HG02884 (cell line): ENCODE data around the gene SCN2A.
"Not testable (repeated sequence)": the region's sequence is repeated elsewhere in the genome, so short reads cannot be mapped to it uniquely, and the experiment has no call there.

Experiments used
- ATAC-seq: cut with Tn5 transposase; IDR thresholded peaks from one replicate; pipeline ENCODE4 v1.9.1; 2021; ENCODE audit warnings: mild to moderate bottlenecking, moderate library complexity; ENCODE audit not compliant: unreplicated experiment

The SCN2A gene

DNA sequence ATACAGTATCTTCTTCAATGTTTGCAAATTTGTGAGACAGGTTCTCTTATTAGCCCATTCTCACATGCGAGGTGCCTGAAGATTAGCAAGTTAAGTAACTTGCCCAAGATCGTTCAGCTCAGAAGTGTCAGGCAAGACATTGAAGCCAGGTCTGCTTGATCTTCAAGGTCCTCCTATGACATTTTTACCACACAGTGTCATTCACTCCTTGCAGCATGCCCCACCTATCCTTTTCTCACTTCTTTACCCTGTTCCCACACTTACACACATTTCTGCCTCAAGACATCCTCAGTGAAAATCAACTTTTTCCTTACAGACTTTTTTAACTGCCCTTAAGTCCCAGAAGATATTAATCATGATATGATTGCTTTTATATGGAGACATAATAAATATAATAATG lies 73.8 kb downstream of the SCN2A start:
- ATAC-seq: no peak

DNA sequence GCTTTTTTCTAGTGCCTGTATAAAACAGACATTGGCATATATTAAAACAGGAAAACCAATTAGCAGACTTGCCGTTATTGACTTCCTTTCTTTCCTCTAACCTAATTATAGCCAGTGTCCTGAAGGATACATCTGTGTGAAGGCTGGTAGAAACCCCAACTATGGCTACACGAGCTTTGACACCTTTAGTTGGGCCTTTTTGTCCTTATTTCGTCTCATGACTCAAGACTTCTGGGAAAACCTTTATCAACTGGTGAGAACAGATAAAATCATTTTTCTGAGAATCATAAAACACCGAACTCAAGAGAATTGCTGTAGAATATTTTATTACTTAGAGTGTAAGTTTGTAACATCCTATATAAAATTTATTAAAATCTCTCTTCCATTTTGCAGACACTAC lies 74.3 kb downstream of the SCN2A start:
- ATAC-seq: no peak

DNA sequence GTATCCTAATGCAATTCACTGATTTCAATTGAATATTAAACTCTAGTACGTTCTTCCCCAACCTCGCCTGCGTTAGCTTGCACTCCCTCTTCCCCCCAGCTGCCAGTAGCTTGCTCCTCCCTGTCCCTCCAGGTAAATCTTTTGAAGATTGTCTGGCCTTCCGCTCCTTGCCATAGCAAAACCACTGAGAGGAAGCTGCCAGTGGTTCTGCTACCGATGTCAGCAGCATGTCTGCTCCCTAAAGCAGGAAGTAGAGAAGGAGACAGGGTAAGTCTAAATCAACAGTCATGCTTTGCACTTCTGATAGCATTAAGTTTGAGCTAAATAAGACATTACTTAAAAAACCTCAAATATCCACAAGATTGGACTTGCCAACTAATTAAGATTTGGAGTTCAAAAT lies 89.1 kb downstream of the SCN2A start:
- ATAC-seq: no peak

DNA sequence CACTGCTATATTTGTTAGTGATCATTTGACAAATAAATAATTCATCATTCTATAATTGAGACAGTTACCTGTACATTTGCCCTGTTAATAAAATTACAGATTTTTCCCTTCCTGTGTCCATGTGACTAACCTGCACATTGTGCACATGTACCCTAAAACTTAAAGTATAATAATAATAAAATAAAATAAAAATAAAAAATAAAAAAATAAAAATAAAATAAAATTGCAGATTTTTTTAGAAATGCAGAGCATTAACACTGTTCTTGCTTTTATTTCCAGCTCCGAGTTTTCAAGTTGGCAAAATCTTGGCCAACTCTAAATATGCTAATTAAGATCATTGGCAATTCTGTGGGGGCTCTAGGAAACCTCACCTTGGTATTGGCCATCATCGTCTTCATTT lies 105.1 kb downstream of the SCN2A start:
- not testable (repeated sequence) for ATAC-seq

DNA sequence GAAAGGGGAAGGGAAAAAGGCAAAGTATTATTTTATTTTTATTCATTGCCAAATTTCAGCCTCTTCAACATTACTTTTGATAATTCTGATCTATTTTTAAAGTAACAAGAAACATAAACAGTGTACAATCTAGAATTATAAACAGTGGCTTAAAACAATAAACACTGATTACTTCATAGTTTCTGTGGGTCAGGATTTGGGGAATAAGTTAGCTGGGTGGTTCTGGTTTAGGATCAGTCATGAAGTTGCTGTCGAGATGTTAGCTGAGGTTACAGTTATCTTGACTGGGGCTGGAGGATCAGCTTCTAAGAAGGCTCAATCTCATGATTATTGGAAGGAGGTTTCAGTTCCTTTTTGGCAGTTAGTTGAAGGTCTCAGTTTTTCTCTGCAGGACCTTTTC lies 109.2 kb downstream of the SCN2A start:
- ATAC-seq: no peak

DNA sequence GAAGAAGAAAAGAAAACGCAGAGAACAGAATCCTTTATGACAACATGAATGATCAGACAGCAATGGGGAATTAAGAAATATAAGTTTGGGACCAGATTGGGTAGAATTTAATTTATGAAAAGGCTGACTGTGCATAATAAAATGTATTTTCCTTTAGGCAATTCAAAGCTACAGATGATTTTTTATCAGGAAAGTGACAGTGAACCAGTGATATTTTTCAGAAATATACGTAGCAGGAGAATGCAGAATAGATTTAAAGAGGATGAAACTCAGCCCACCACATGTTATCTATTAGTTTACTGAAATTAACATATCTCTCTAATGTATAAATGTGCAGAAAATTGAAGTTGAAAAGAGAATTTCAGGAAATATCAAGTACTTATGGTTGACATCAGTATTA lies 110.0 kb downstream of the SCN2A start:
- no peak for ATAC-seq

DNA sequence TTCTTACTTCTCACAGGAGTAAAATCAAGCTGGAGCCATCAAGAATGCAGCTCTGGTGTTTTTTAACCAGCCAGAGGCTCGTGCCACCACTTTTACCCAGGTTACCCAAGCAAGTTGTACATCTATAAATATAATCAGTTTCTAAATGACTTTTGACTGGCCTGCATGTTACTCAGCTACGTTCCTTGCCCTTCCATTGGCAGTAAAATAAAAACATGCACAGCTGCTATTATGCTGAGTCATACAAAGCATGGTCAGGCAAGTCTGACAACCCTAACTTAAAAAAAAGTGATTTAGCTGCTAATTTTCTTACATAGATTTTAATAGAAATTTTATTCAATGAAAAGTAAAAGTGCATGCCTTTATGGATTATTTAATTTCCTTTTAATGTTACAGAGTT lies 118.5 kb downstream of the SCN2A start:
- peak; percentile 88 for ATAC-seq

DNA sequence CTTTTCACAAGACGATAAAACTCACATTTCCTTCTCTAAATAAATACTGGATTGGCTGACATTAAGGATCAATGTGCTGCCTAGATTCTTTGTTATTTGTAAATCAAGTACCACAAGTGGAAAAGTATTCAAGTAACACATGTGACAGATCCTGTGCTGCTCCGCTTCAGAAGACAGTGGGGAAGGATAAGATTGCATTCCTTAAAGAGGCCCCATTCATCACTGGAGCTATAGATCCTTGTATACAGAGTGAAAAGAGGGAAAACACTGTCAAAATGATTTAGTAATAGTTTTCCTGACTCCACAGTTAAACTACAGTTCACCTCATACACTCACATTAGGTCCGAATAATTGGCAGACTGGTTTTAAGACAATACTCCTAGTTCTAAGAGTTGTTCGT lies 122.3 kb downstream of the SCN2A start:
- no peak for ATAC-seq

DNA sequence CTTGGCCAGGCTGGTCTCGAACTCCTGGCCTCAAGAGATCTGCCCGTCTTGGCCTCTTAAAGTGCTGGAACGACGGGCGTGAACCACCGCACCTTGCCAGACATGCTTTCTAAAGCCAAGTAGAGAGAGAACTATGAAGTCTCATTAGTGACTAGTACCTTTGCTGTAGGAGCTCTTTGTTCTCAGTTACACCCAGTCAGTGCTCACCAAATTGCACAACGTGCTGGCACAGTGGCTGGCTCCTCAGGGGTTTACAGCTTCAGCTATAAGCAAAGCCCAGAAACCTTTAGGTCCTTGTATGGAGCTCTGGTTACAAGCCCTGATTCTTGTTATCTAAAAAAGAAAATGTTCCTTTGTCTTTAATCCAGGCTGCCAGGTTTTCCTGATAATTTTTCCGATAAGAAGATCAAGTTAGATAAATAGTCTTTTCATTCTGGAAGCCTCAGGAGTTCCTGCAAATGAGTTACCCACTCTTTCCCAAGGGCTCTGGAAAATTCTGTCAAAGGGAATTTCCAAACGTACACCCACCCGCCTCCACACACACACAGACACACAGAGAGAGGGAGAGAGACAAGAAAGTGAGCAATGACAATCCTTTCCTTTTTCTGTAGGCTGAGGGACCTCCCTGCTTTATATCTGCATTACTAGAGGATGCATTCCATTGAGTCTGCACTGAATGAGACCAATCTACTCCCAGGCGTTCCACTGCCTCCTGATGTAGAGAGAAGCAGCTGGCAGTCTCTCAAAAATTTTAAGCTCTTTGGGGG lies 130.1 kb downstream of the SCN2A start:
- ATAC-seq: no peak

DNA sequence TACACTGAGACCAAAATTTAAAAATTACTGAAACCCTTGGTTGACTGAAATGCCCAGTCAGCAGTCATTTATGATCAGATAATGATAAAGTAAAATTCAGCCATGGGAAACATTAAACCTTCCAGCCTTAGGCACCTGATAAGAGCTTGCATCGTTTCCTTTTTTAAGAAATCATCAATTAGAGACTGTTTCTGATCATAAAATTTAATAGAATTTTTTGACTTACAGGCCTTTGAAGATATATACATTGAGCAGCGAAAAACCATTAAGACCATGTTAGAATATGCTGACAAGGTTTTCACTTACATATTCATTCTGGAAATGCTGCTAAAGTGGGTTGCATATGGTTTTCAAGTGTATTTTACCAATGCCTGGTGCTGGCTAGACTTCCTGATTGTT lies 130.7 kb downstream of the SCN2A start:
- no peak for ATAC-seq

DNA sequence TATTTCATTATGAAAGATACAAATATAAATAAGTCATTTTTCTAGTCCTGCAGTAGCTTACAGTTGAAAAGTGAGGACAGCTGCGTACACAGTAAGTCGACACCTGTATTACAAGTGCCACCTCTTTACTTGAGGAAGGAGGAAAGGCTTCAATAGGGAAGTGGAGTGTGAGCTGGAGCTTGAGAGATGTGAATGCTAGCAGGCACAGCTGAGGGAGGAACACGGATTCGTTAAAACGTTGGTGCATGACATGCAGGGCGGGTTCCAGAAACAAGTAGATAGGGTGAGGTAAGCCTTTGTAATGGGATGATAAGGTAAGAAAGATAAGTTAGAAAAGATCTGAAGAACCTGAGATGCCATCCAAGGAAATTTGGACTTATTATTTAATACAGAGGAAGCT lies 132.1 kb downstream of the SCN2A start:
- no peak for ATAC-seq

DNA sequence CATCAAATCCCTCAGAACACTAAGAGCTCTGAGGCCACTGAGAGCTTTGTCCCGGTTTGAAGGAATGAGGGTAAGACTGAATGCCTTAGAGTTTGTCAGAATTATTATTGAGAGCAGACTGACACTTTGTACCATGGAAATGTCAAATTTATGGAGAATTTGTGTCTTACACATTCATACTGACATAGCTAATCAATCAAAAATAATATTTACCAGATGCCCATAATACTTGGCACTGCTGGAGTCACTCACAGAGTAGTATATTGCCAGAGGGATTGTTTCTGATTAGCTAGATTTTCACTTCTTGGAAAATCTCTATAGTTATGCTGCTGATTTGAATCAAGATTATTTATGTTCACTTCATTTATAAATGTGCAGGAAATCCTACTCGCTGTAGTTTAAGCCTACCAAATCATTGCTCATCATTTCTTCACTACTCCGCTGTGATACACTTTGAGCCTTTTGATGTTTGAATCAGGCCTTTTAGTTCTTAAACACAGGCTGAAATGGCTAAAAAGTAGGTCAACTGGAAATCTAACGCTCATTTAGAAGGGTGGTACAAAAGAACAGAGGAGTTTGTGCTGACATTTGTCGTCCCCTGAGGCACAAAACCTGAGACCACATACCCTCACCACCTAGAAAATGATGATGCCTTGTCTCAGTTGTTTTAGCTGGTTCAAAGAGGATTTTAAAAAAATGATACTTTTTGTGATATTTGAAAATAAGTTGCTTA lies 134.2 kb downstream of the SCN2A start:
- ATAC-seq: no peak

DNA sequence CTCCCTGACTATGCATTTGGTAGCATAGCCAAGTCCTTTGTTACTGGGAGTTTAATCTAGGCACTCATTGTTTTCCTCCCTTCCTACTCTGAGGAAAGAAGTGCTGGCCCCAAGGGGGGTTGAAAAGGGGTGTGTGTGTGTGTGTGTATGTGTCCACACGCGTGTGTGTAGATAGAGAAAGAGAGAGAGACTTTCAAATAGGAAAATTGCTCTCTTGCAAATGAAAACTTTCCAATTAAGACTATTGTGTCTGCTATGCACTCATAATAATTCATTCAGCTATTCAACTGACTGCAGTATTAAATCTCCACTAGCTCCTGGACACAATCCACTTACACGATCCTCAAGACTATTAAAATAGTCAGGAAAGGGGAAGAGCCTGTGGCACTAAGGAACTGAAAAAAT lies 137.4 kb downstream of the SCN2A start:
- ATAC-seq: no peak

DNA sequence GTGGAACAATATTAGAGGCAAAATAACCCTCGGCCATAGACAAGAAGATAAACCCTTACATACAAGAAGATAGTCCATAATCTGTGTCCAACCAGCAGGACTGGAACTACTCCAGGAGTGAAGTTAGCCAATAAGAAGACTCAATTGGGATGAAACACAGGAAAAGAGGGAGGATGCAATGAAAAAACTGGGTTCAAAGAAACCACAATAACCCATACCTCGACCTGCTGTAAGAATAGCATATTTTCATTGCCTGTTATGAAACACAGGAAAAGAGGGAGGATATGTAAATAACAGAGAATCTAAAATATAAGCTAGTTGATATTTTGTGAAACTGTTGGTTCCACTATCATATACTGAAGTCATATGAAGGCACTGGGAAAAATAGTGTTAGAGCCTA lies 143.1 kb downstream of the SCN2A start:
- ATAC-seq: no peak

DNA sequence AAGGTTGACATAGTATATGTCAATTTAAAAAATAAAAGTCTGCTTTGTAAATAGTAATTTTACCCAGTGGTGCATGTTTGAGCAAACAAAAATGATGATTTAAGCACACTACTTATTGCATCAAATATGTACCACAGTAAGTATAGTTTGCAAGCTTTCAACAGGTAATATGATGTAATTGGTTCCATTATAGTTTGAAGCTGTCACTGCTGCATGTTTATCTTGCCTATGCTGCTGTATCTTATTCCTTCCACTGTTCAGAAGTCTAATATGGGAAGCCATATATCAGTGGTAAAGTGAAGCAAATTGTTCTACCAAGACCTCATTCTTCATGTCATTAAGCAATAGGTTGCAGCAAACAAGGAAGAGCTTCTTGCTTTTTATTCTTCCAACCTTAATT lies 151.7 kb downstream of the SCN2A start:
- no peak for ATAC-seq

DNA sequence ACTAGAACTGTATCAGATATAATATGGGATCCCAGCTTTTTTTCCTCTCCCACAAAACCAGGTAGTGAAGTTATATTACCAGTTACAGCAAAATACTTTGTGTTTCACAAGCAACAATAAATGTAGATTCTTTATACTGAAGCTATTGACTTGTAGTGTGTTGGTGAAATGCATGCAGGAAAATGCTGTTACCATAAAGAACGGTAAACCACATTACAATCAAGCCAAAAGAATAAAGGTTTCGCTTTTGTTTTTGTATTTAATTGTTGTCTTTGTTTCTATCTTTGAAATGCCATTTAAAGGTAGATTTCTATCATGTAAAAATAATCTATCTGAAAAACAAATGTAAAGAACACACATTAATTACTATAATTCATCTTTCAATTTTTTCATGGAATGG lies 152.6 kb downstream of the SCN2A start:
- no peak for ATAC-seq

DNA sequence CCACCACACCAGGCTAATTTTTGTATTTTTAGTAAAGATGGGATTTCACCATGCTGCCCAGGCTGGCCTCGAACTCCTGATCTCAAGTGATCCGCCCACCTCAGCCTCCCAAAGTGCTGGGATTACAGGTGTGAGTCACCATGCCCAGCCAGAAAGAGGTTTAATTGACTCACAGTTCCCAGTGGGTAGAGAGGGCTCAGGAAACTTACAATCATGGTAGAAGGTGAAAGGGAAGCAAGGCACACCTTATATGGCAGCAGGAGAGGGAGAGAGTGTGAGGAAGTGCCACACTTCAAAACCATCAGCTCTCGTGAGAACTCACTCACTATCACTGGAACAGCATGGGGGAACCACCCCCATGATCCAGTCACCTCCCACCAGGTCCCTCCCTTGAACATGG lies 159.4 kb downstream of the SCN2A start:
- not testable (repeated sequence) for ATAC-seq

DNA sequence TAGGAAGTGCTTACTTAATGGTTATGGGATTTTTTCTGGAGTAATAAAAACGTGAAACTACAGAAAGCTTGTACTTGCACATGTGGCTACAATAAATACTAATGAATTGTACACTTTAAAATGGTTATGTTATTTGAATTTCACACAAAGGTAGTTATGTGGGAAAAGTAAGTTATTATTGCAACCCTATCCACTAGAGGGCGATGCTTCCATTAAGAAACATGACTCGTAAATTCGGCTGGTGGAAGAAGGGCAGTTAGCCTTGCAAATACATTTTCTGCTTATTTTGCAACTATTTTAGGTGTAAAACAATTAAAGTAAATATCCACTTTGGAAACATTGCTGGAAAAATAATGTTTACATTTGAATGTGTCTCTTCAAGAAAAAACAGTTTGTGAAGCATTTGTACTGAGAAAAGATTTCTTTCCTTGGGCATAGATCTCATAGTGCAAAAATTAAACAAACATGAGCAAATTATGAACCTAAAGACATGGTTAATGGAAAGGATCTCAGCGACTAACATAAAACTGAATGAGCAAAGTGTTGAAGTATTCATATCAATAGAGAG lies 162.2 kb downstream of the SCN2A start:
- peak; percentile 53 for ATAC-seq

DNA sequence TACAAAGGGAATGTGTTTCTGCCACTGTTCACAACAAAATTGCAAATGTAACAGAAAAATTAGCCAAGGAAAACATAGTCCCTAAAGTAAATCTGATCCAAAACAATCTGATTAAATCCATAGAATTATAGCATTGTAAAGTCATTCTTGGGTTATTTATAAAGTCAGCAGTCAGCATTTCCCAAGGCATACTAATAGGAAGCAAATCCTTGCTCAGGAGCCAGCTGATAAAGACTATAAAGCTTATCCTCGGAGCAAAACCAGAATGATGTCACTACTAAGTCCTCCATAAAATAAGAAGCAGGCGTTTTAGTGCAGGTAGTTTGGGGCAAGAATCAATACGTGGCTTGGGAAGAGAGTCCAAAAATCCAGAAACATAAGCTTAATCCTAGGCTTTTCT lies 162.9 kb downstream of the SCN2A start:
- ATAC-seq: no peak

DNA sequence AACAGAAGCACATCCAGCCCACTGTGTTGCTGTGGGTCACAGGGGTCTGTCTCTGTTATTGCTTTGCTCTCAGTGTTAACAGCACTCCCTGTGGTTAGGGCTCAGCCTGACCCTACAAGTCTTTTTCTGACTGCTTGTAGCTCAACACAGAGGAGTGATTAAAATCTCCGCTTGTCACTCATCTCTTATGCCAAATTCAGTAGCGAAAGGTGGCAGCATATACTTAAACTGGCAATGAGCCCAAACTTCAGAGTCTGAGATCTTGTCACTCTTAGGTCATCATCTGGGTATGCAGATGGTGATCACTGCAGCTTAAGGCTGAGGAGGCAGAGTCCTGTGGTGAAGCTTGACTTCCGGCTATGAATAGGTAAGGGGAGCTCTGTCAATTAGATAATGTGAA lies 167.0 kb downstream of the SCN2A start:
- no peak for ATAC-seq

DNA sequence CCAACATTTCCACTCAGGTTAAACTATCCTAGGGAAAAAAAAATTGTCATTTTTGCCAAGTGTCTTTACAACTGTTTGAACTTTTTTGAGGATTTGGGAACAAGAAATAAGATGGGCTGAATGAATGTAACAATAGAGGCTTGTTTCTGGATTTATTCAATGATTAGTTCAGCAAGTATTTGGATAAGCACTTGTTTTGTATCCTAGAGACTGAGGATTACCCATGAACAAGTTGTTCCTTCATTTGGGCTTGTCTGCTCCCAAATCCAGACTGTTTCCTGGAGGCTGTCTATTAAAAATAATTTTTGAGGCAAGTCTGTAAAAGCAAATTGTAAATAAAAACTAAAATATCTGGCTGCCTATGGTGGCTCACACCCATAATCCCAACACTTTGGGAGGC lies 168.3 kb downstream of the SCN2A start:
- no peak for ATAC-seq

DNA sequence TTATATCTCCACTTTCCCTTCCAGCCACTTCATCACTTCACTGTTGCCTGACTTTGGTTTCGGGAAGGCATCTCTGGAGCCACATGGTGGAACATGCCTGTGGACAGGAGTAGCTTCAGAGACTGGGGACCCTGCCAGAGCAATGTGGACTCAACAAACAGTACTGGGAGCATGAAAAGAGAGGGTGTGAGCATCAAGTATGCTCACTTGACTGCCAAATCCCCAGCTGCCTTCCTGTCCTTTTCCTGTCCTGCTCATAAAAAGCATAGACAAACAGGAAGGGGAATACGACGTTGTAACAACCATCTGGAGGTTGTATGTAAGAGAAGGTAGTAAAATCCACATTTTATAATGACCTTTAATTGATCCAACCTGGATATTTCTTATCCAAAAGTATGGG lies 169.0 kb downstream of the SCN2A start:
- ATAC-seq: no peak
